H9 (cell line): ENCODE measurements around the gene SPRED3. TPM values are rescaled to one million over a fixed set of nuclear protein-coding genes. Genes with fewer than 3 reads are reported as not detected.

Experiments used
- DNase-seq: peaks from one replicate; pipeline ENCODE4 v3.0.0-alpha.2; 2017
- H2AFZ ChIP-seq: one replicate; pipeline ENCODE4 v1.6.1; 2013; ENCODE audit warnings: mild to moderate bottlenecking, low read length, control low read depth, moderate library complexity
- H2AK5ac ChIP-seq: 2 replicates; pipeline ENCODE4 v1.6.1; 2013; ENCODE audit warnings: low read length, control low read depth, mixed read lengths; ENCODE audit not compliant: insufficient read length
- H2BK120ac ChIP-seq: one replicate; pipeline ENCODE4 v1.6.1; 2013; ENCODE audit warnings: low read depth, mild to moderate bottlenecking, low read length, control low read depth, inconsistent platforms; ENCODE audit not compliant: poor library complexity, severe bottlenecking
- H2BK12ac ChIP-seq: 2 replicates; pipeline ENCODE4 v1.6.1; 2013; ENCODE audit warnings: low read length, control low read depth, mixed read lengths, low read depth; ENCODE audit not compliant: insufficient read length
- H2BK15ac ChIP-seq: 2 replicates; pipeline ENCODE4 v1.6.1; 2013; ENCODE audit warnings: low read depth, low read length, control low read depth
- H2BK20ac ChIP-seq: one replicate; pipeline ENCODE4 v1.6.1; 2013; ENCODE audit warnings: low read depth, mild to moderate bottlenecking, low read length, control low read depth, inconsistent platforms; ENCODE audit not compliant: poor library complexity, severe bottlenecking
- H2BK5ac ChIP-seq: 2 replicates; pipeline ENCODE4 v1.6.1; 2013; ENCODE audit warnings: low read length, control low read depth, mixed read lengths; ENCODE audit not compliant: insufficient read length
- H3K14ac ChIP-seq: 2 replicates; pipeline ENCODE4 v1.6.1; 2013; ENCODE audit warnings: low read length, control low read depth; ENCODE audit not compliant: insufficient read depth
- H3K18ac ChIP-seq: 2 replicates; pipeline ENCODE4 v1.6.1; 2013; ENCODE audit warnings: low read depth, mild to moderate bottlenecking, mixed read lengths, low read length, control low read depth; ENCODE audit not compliant: insufficient read length
- H3K23ac ChIP-seq: 2 replicates; pipeline ENCODE4 v1.6.1; 2013; ENCODE audit warnings: low read length, control low read depth, mixed read lengths, low read depth; ENCODE audit not compliant: insufficient read length
- H3K23me2 ChIP-seq: 2 replicates; pipeline ENCODE4 v1.6.1; 2013; ENCODE audit warnings: low read depth, mild to moderate bottlenecking, mixed read lengths, low read length, control low read depth; ENCODE audit not compliant: insufficient read length, poor library complexity, severe bottlenecking
- H3K27ac ChIP-seq: 2 replicates; pipeline ENCODE4 v1.5.1; 2013; ENCODE audit warnings: low read length, control low read depth, mixed read lengths, low read depth; ENCODE audit not compliant: insufficient read length
- H3K27me3 ChIP-seq: 2 replicates; pipeline ENCODE4 v1.6.1; 2013; ENCODE audit warnings: low read length, control low read depth, inconsistent platforms; ENCODE audit not compliant: insufficient read depth
- H3K4ac ChIP-seq: 2 replicates; pipeline ENCODE4 v1.6.1; 2013; ENCODE audit warnings: low read depth, mild to moderate bottlenecking, control low read depth, inconsistent platforms, low read length, moderate library complexity
- H3K4me1 ChIP-seq: 2 replicates; pipeline ENCODE4 v1.6.1; 2013; ENCODE audit warnings: low read length, control low read depth, inconsistent platforms; ENCODE audit not compliant: insufficient read depth
- H3K4me2 ChIP-seq: 2 replicates; pipeline ENCODE4 v1.6.1; 2013; ENCODE audit warnings: low read length, control low read depth, mixed read lengths; ENCODE audit not compliant: insufficient read length, insufficient read depth
- H3K56ac ChIP-seq: 2 replicates; pipeline ENCODE4 v1.6.1; 2013; ENCODE audit warnings: low read depth, mild to moderate bottlenecking, mixed read lengths, low read length, control low read depth; ENCODE audit not compliant: insufficient read length
- H3K79me1 ChIP-seq: 2 replicates; pipeline ENCODE4 v1.6.1; 2013; ENCODE audit warnings: low read depth, mild to moderate bottlenecking, moderate library complexity, low read length, control low read depth, inconsistent platforms; ENCODE audit not compliant: insufficient read depth, poor library complexity, severe bottlenecking
- H3K79me2 ChIP-seq: 2 replicates; pipeline ENCODE4 v1.6.1; 2013; ENCODE audit warnings: low read length, control low read depth, inconsistent platforms; ENCODE audit not compliant: insufficient read depth
- H3K9ac ChIP-seq: 2 replicates; pipeline ENCODE4 v1.6.1; 2013; ENCODE audit warnings: low read length, control low read depth, mixed read lengths; ENCODE audit not compliant: insufficient read length; ENCODE audit errors: extremely low read depth
- H3K9me3 ChIP-seq: one replicate; pipeline ENCODE4 v1.6.1; 2013; ENCODE audit warnings: low read depth, low read length, inconsistent platforms; ENCODE audit not compliant: control insufficient read depth
- H3T11ph ChIP-seq: one replicate; pipeline ENCODE4 v1.6.1; 2013; ENCODE audit warnings: mild to moderate bottlenecking, low read length, control low read depth, inconsistent platforms
- H4K20me1 ChIP-seq: one replicate; pipeline ENCODE4 v1.6.1; 2013; ENCODE audit not compliant: control insufficient read depth, insufficient read length, insufficient read depth
- H4K5ac ChIP-seq: 2 replicates; pipeline ENCODE4 v1.6.1; 2013; ENCODE audit warnings: low read depth, mild to moderate bottlenecking, mixed read lengths, low read length, control low read depth; ENCODE audit not compliant: insufficient read length
- H4K8ac ChIP-seq: replicated peaks from 2 replicates; pipeline ENCODE4 v1.6.1; 2013; ENCODE audit warnings: low read length, control low read depth, mixed read lengths, low read depth; ENCODE audit not compliant: insufficient read length
- H4K91ac ChIP-seq: 2 replicates; pipeline ENCODE4 v1.6.1; 2013; ENCODE audit warnings: low read depth, mild to moderate bottlenecking, moderate library complexity, mixed read lengths, low read length, control low read depth; ENCODE audit not compliant: insufficient read length
- H3K27ac Mint-ChIP-seq, 3 experiments: 2 replicates in 2 of 3; 3 replicates in 1 of 3; pipeline ENCODE4 v1.8.0; 2020 to 2021; ENCODE audit warnings: mixed read lengths in 3 of 3, mild to moderate bottlenecking in 1 of 3, moderate library complexity in 1 of 3
- H3K27me3 Mint-ChIP-seq: 2 replicates; pipeline ENCODE4 v1.8.0; 2021; ENCODE audit warnings: low read depth, mild to moderate bottlenecking, moderate library complexity, mixed read lengths
- H3K36me3 Mint-ChIP-seq, 3 experiments: 2 replicates in 2 of 3; 3 replicates in 1 of 3; pipeline ENCODE4 v1.8.0; 2020 to 2021; ENCODE audit warnings: low read depth in 3 of 3, mixed read lengths in 3 of 3; ENCODE audit not compliant: insufficient read depth in 1 of 3
- H3K4me1 Mint-ChIP-seq, 2 experiments: 2 replicates each; pipeline ENCODE4 v1.8.0; 2020; ENCODE audit warnings: mixed read lengths in 2 of 2
- H3K4me3 Mint-ChIP-seq, 2 experiments: 2 replicates in 1 of 2; 3 replicates in 1 of 2; pipeline ENCODE4 v1.8.0; 2020 to 2021; ENCODE audit warnings: mild to moderate bottlenecking in 2 of 2, mixed read lengths in 2 of 2, moderate library complexity in 1 of 2
- H3K9me3 Mint-ChIP-seq, 2 experiments: 2 replicates in 1 of 2; 3 replicates in 1 of 2; pipeline ENCODE4 v1.8.0; 2020; ENCODE audit warnings: mild to moderate bottlenecking in 2 of 2, mixed read lengths in 2 of 2, moderate library complexity in 1 of 2
- WGBS: extraction: QIAGEN DNeasy Blood & Tissue Kit; methylation state at CpG from one replicate; pipeline ENCODE4 v1.1.7; 2013; ENCODE audit warnings: missing lambda C conversion rate, low lambda C conversion rate, mixed read lengths; ENCODE audit not compliant: insufficient read length; ENCODE audit errors: extremely low coverage; 5-methylcytosine and 5-hydroxymethylcytosine counted together
- total RNA-seq: library from RNA; stranded (reverse); gene quantifications from 2 replicates; pipeline ENCODE4 v1.2.1, GENCODE V29; 2021
- TF ChIP-seq, protein P1 (sequence below): fragments of 200-600 bp; sonication (generic); conservative IDR thresholded peaks from 3 replicates; pipeline ENCODE4 v1.8.0; 2021; ENCODE audit warnings: antibody characterized with exemption, mild to moderate bottlenecking

Gene SPRED3
- total RNA-seq, 1 experiment from 2014 or later = 16.4 TPM

DNA sequence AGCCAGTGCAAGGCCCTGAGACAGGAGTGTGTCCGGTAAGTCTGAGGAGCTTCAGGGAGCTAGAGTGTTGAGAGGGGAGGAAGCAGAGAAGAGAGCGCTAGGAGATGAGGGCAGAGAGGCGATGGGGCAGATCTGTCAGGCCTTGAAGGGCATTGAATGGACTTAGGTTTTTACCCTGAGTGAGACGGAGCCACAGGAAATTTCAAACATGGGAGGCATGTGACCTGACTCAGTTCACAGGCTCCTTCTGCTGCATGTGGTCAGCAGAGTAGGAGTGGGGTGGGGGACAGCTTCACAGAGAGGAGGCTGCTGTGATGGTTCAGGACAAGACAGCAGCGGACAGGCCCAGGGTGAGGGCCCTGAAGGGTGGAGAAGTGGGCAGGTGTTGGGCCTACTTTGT lies 11.9 kb downstream of the SPRED3 start:
- peaks cover 3% of the 10 kb centered on the region; the same call in 1 of the 2 replicates for H3K27me3 ChIP-seq
- no peak overlapping the region for H2AK5ac ChIP-seq
- H4K8ac ChIP-seq = no peak overlapping the region
- H3K4me3 Mint-ChIP-seq = peak overlapping the region in 1 of 2 experiments; percentile 27; a peak in 1 of 5 replicates
- peaks cover 64% of the 10 kb centered on the region for H3K27me3 Mint-ChIP-seq
- no peaks in the 10 kb centered on the region for H4K20me1 ChIP-seq
- TF ChIP-seq, protein P1, sequence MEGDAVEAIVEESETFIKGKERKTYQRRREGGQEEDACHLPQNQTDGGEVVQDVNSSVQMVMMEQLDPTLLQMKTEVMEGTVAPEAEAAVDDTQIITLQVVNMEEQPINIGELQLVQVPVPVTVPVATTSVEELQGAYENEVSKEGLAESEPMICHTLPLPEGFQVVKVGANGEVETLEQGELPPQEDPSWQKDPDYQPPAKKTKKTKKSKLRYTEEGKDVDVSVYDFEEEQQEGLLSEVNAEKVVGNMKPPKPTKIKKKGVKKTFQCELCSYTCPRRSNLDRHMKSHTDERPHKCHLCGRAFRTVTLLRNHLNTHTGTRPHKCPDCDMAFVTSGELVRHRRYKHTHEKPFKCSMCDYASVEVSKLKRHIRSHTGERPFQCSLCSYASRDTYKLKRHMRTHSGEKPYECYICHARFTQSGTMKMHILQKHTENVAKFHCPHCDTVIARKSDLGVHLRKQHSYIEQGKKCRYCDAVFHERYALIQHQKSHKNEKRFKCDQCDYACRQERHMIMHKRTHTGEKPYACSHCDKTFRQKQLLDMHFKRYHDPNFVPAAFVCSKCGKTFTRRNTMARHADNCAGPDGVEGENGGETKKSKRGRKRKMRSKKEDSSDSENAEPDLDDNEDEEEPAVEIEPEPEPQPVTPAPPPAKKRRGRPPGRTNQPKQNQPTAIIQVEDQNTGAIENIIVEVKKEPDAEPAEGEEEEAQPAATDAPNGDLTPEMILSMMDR = no peak
- DNase-seq = no peak
- no peaks in the 10 kb centered on the region for H3K9me3 Mint-ChIP-seq
- H4K5ac ChIP-seq = no peak overlapping the region
- no peak overlapping the region for H3K4me2 ChIP-seq
- H4K91ac ChIP-seq = no peak overlapping the region
- no peaks in the 10 kb centered on the region for H3K79me1 ChIP-seq
- H3K14ac ChIP-seq = no peak overlapping the region
- peaks cover 5% of the 10 kb centered on the region for H3K23me2 ChIP-seq
- no peak overlapping the region for H3K18ac ChIP-seq
- H3K9me3 ChIP-seq = no peaks in the 10 kb centered on the region
- peaks cover 2 to 6% of the 10 kb centered on the region in 2 experiments; a peak in 2 of 4 replicates for H3K4me1 Mint-ChIP-seq
- no peak overlapping the region for H2BK15ac ChIP-seq
- H3K9ac ChIP-seq = no peak overlapping the region
- no peak overlapping the region for H3K4ac ChIP-seq
- no peak overlapping the region for H3K23ac ChIP-seq
- H2BK12ac ChIP-seq = no peak overlapping the region
- H3K36me3 Mint-ChIP-seq = peaks cover 7 to 13% (median 13%) of the 10 kb centered on the region in 3 experiments
- H3T11ph ChIP-seq = no peak overlapping the region
- H2AFZ ChIP-seq = no peak overlapping the region
- no peak overlapping the region for H2BK120ac ChIP-seq
- no peak overlapping the region for H3K56ac ChIP-seq
- H3K27ac ChIP-seq = no peak overlapping the region
- WGBS = no CpG with 5 or more reads among the region's 5 CpGs
- H3K79me2 ChIP-seq = no peaks in the 10 kb centered on the region
- H3K4me1 ChIP-seq = no peaks in the 10 kb centered on the region
- no peak overlapping the region for H2BK20ac ChIP-seq
- no peak overlapping the region for H3K27ac Mint-ChIP-seq
- no peak overlapping the region for H2BK5ac ChIP-seq
